Endodermal cell (in vitro differentiated cells): ENCODE measurements around the gene DKC1. TPM values are rescaled to one million over a fixed set of nuclear protein-coding genes. Genes with fewer than 3 reads are reported as not detected.
A peak's percentile ranks its signal among the peaks of the same experiment; 100 is the strongest.

Source experiments
- DNase-seq: peaks from one replicate; pipeline ENCODE4 v3.0.0-alpha.2; 2017
- H3K27ac ChIP-seq: 2 replicates; pipeline ENCODE4 v1.5.1; 2013; ENCODE audit warnings: mild to moderate bottlenecking, low read depth, low read length, moderate library complexity
- H3K27me3 ChIP-seq: 2 replicates; pipeline ENCODE4 v1.6.1; 2013; ENCODE audit warnings: mild to moderate bottlenecking, low read length, moderate library complexity; ENCODE audit not compliant: insufficient read depth, control insufficient read depth, poor library complexity, severe bottlenecking
- H3K36me3 ChIP-seq: 2 replicates; pipeline ENCODE4 v1.7.0; 2013; ENCODE audit warnings: mild to moderate bottlenecking, low read length, moderate library complexity; ENCODE audit not compliant: control insufficient read depth, insufficient read depth
- H3K4me1 ChIP-seq: one replicate; pipeline ENCODE4 v1.7.0; 2013; ENCODE audit warnings: low read length; ENCODE audit not compliant: control insufficient read depth, insufficient read depth
- H3K4me3 ChIP-seq: 2 replicates; pipeline ENCODE4 v1.5.1; 2013; ENCODE audit warnings: mild to moderate bottlenecking, low read length, moderate library complexity
- H3K9ac ChIP-seq: 2 replicates; pipeline ENCODE4 v1.6.1; 2013; ENCODE audit warnings: mild to moderate bottlenecking, low read length, moderate library complexity; ENCODE audit not compliant: poor library complexity, severe bottlenecking; ENCODE audit errors: extremely low read depth
- H3K9me3 ChIP-seq: 2 replicates; pipeline ENCODE4 v1.6.1; 2013; ENCODE audit warnings: mild to moderate bottlenecking, low read length, moderate library complexity; ENCODE audit not compliant: control insufficient read depth
- H3K27ac Mint-ChIP-seq: 2 replicates; pipeline ENCODE4 v1.8.0; 2020; ENCODE audit warnings: mixed read lengths
- H3K27me3 Mint-ChIP-seq: 2 replicates; pipeline ENCODE4 v1.8.0; 2021; ENCODE audit warnings: mild to moderate bottlenecking, mixed read lengths; ENCODE audit not compliant: insufficient read depth
- H3K36me3 Mint-ChIP-seq: 2 replicates; pipeline ENCODE4 v1.8.0; 2020; ENCODE audit warnings: low read depth, mixed read lengths
- H3K4me1 Mint-ChIP-seq: 2 replicates; pipeline ENCODE4 v1.8.0; 2020; ENCODE audit warnings: mixed read lengths
- H3K4me3 Mint-ChIP-seq: 2 replicates; pipeline ENCODE4 v1.8.0; 2020; ENCODE audit warnings: mild to moderate bottlenecking, moderate library complexity, mixed read lengths
- H3K9me3 Mint-ChIP-seq: 2 replicates; pipeline ENCODE4 v1.8.0; 2020; ENCODE audit warnings: mild to moderate bottlenecking, mixed read lengths
- WGBS, 2 experiments: methylation state at CpG; one replicate each; pipeline versions ENCODE4 v1.1.5 to v1.1.7; 2013; ENCODE audit warnings: missing lambda C conversion rate in 2 of 2, mixed read lengths in 1 of 2; ENCODE audit not compliant: insufficient coverage in 1 of 2, insufficient read length in 1 of 2; 5-methylcytosine and 5-hydroxymethylcytosine counted together
- total RNA-seq, 2 donors: library from RNA; stranded (reverse); fragmentation: NEBNext Ultra II Directional in 1 of 2; extraction: Animal tissue kit (Norgen Biotek cat#: 25700) in 1 of 2; gene quantifications; 2 replicates in 1 of 2; 3 replicates in 1 of 2; pipeline ENCODE4 v1.2.1, GENCODE V29; 2021
- TF ChIP-seq, protein P1 (sequence below): fragments of 200-600 bp; sonication (generic); conservative IDR thresholded peaks from 2 replicates; pipeline ENCODE4 v1.5.0; 2021; ENCODE audit warnings: antibody characterized with exemption, mild to moderate bottlenecking

The DKC1 gene
- total RNA-seq, 2 donors from 2014 or later = 66.5 to 70.8 TPM

DNA sequence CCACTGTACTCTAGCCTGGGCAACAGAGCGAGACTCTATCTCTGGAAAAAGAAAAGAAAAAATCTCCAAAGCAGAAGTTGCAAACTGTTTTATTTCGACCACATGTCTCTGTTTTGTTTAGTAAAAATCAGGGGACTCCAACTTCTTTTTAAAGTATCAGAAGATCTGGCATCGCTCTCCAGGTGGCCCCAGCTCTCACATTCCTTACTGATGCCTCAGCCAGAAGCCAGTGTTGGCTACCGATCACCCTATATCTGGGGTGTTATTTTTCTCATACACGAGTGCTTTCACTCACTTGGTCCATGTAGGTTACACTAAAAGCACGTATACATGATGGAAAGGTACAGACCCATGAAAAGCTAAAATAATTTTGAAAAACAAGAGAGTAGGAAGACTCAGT lies 34.3 kb downstream of the DKC1 start:
- Histone ChIP-seq H3K27me3 (no peaks in the 10 kb centered on the region), H3K4me1 (peaks cover 7% of the 10 kb centered on the region), H3K4me3 (no peak overlapping the region), H3K9me3 (no peaks in the 10 kb centered on the region), H3K27ac (no peak overlapping the region), H3K9ac (no peak overlapping the region), H3K36me3 (no peaks in the 10 kb centered on the region)
- Mint-ChIP-seq H3K9me3 (peaks cover 38% of the 10 kb centered on the region), H3K4me3 (no peak overlapping the region), H3K36me3 (no peaks in the 10 kb centered on the region), H3K4me1 (peaks cover 21% of the 10 kb centered on the region), H3K27me3 (peaks cover 3% of the 10 kb centered on the region), H3K27ac (no peak overlapping the region)
- TF ChIP-seq, protein P1, sequence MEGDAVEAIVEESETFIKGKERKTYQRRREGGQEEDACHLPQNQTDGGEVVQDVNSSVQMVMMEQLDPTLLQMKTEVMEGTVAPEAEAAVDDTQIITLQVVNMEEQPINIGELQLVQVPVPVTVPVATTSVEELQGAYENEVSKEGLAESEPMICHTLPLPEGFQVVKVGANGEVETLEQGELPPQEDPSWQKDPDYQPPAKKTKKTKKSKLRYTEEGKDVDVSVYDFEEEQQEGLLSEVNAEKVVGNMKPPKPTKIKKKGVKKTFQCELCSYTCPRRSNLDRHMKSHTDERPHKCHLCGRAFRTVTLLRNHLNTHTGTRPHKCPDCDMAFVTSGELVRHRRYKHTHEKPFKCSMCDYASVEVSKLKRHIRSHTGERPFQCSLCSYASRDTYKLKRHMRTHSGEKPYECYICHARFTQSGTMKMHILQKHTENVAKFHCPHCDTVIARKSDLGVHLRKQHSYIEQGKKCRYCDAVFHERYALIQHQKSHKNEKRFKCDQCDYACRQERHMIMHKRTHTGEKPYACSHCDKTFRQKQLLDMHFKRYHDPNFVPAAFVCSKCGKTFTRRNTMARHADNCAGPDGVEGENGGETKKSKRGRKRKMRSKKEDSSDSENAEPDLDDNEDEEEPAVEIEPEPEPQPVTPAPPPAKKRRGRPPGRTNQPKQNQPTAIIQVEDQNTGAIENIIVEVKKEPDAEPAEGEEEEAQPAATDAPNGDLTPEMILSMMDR = no peak
- no peak for DNase-seq
- WGBS, 2 experiments = 60 to 74% methylated on average over 1 to 6 of the region's 6 CpGs

DNA sequence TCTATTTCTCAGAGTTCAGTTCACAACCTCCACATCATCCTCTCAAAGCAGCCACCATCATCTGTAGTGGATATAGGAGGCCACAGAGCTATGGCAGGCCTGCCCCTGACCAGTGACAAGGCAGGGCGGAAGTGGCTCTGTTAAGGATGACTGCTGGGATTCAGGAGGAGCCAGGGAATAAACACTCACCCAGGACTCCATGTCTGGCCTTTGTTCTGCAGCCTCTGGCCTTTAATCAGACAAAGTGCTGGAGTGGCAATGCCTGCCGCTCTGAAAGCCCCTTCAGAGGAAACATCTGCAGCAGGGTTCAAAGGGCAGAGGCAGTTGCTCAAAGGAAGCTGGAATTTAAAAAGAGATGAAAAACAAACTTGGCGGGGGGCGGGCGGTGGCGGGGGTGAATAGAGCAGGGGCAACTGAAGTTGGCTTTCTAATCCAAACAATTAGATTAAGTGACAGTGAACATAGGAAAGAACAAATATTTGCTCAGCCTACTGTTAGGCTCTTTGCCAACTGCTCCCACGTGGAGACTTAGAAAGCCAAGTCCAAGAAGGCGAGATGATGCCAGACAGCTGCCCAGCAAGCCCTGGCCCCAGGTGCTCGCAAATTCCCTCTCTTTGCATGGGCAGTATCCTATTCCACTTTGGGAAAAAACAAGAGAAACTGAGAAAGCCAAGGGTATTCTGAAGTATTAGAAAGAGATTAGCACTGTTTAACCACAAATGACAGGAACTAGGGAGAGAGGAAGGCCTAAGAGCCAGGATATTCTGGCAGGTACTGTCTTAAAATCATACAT lies 37.1 kb downstream of the DKC1 start:
- Histone ChIP-seq H3K9ac (no peak overlapping the region), H3K27ac (peak overlapping the region; percentile 70), H3K27me3 (no peaks in the 10 kb centered on the region), H3K4me3 (no peak overlapping the region), H3K9me3 (no peaks in the 10 kb centered on the region), H3K4me1 (peaks cover 7% of the 10 kb centered on the region), H3K36me3 (no peaks in the 10 kb centered on the region)
- H3K9me3 Mint-ChIP-seq = peaks cover 35% of the 10 kb centered on the region
- H3K27me3 Mint-ChIP-seq = peaks cover 18% of the 10 kb centered on the region
- peaks cover 30% of the 10 kb centered on the region for H3K4me1 Mint-ChIP-seq
- 27% methylated on average over 9 of the region's 9 CpGs; no CpG with 5 or more reads in 1 of the 2 experiments for WGBS, 2 experiments
- TF ChIP-seq, protein P1 = no peak
- peak; percentile 67 for DNase-seq
- H3K4me3 Mint-ChIP-seq = no peak overlapping the region
- H3K36me3 Mint-ChIP-seq = no peaks in the 10 kb centered on the region
- no peak overlapping the region for H3K27ac Mint-ChIP-seq

DNA sequence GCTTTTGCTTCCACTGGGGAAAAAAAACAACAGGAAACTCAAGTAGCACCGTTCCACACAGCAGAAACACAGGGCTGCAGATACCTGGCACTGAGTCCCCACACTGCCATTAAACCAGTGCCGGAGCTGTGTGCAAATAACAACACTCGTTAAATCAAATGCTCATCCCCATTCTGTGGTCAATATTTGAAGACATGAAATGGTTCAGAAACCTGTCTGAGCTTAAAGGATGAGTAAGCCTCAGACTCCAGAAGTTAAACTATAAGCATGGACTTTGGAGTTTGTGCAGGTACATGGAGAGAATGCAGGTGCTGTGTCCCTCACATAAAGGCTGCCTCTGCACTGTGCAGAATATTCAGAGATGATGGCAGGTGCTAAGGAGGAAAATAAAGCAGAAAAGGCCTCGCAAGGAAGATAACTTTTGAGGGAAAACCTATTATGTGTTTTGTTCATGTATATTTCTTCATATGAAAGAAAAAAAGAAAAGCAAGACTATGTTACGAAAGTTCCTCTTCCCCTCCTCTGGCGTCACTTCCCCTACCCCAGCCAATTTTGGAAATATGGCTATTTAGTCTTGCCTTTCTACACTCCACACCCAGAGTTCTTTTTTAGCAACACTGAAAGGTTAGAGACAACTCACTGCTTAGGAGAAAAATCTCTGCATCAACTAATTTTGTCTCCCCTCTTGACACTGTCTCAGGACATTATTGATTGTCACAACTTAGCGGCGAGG lies 38.0 kb downstream of the DKC1 start:
- Histone ChIP-seq H3K27ac (no peak overlapping the region), H3K4me1 (peaks cover 7% of the 10 kb centered on the region), H3K9me3 (no peaks in the 10 kb centered on the region), H3K36me3 (no peaks in the 10 kb centered on the region), H3K4me3 (no peak overlapping the region), H3K9ac (no peak overlapping the region), H3K27me3 (no peaks in the 10 kb centered on the region)
- H3K27me3 Mint-ChIP-seq = peaks cover 19% of the 10 kb centered on the region
- TF ChIP-seq, protein P1 = no peak
- H3K4me1 Mint-ChIP-seq = peaks cover 30% of the 10 kb centered on the region
- WGBS, 2 experiments = 90 to 100% methylated on average over 1 to 8 of the region's 8 CpGs
- H3K9me3 Mint-ChIP-seq = peaks cover 35% of the 10 kb centered on the region
- no peak overlapping the region for H3K27ac Mint-ChIP-seq
- H3K36me3 Mint-ChIP-seq = no peaks in the 10 kb centered on the region
- no peak overlapping the region for H3K4me3 Mint-ChIP-seq
- DNase-seq = no peak
